PC-9 (cell line): Measurements from ENCODE around the gene ARHGAP26.

Experiments
- EZH2 ChIP-seq: fragments of 200-600 bp; sonication (generic); IDR thresholded peaks from 2 replicates; pipeline ENCODE4 v1.8.0; 2017; ENCODE audit warnings: antibody characterized with exemption, low read depth
- TF ChIP-seq, protein P1 (sequence below): fragments of 200-600 bp; sonication (generic); conservative IDR thresholded peaks from 2 replicates; pipeline ENCODE4 v1.6.1; 2017; ENCODE audit warnings: mixed run types, antibody characterized with exemption, mild to moderate bottlenecking, moderate library complexity

DNA sequence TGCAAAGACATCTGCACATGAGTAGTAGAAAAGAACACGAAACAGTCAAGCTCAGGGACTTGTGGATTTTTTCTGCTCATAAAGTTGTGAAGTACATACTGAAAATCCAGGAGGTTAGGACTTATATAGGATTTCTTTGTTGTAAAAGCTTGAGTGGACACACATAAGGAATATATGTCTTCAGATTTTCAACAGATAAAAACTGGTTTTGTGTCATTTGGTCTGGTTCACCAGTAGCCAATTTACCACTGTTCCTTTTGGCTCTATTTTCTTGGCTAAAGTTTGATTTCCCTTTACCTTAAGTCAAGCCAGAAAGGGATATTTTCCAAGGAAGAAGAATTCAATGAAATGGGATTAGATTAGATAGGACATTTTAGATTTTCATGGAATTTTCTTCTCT is 429.0 kb downstream of the ARHGAP26 start:
- TF ChIP-seq, protein P1, sequence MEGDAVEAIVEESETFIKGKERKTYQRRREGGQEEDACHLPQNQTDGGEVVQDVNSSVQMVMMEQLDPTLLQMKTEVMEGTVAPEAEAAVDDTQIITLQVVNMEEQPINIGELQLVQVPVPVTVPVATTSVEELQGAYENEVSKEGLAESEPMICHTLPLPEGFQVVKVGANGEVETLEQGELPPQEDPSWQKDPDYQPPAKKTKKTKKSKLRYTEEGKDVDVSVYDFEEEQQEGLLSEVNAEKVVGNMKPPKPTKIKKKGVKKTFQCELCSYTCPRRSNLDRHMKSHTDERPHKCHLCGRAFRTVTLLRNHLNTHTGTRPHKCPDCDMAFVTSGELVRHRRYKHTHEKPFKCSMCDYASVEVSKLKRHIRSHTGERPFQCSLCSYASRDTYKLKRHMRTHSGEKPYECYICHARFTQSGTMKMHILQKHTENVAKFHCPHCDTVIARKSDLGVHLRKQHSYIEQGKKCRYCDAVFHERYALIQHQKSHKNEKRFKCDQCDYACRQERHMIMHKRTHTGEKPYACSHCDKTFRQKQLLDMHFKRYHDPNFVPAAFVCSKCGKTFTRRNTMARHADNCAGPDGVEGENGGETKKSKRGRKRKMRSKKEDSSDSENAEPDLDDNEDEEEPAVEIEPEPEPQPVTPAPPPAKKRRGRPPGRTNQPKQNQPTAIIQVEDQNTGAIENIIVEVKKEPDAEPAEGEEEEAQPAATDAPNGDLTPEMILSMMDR: no peak
- no peak for TF ChIP-seq EZH2
